PC-3 (cell line): ENCODE measurements around the gene SH2B3. TPM values are rescaled to one million over a fixed set of nuclear protein-coding genes. Genes with fewer than 3 reads are reported as not detected.

Source experiments
- ATAC-seq: fragments of 200-7000 bp; cut with Tn5 transposase; 2 replicates; pipeline ENCODE4 v1.9.1; 2020; ENCODE audit warnings: mild to moderate bottlenecking, moderate library complexity
- BruUV-seq: library from RNA; stranded (reverse); fragments of 400-500 nt; replicated peaks from 2 replicates; lab custom pipeline; 2021; lab: Mats Ljungman, UMichigan
- CTCF ChIA-PET: fragments of 300-600 bp; sonication (Branson Sonifier 250); formaldehyde crosslinking; loops from one replicate; lab custom pipeline; 2022; ENCODE audit warnings: antibody characterized with exemption; lab: Charles Lee
- POLR2A ChIA-PET: fragments of 300-600 bp; sonication (Branson Sonifier 250); formaldehyde crosslinking; loops from one replicate; lab custom pipeline; 2022; ENCODE audit warnings: antibody characterized with exemption; ENCODE audit not compliant: unreplicated experiment; lab: Charles Lee
- DNase-seq: peaks from one replicate; pipeline ENCODE4 v3.0.0-alpha.2; 2015
- H2AFZ ChIP-seq: fragments of 300-600 bp; sonication (generic); 2 replicates; pipeline ENCODE4 v1.6.0; 2016; ENCODE audit warnings: antibody characterized with exemption, low read length
- H3F3A ChIP-seq: fragments of 300-600 bp; sonication (generic); one replicate; pipeline ENCODE4 v1.6.0; 2017; ENCODE audit warnings: antibody characterized with exemption, low read length, control low read depth, mild to moderate bottlenecking; ENCODE audit not compliant: unreplicated experiment
- H3K27ac ChIP-seq: fragments of 300-600 bp; sonication (generic); 2 replicates; pipeline ENCODE4 v1.5.1; 2016; ENCODE audit warnings: mild to moderate bottlenecking, low read length
- H3K27me3 ChIP-seq: fragments of 300-600 bp; sonication (generic); 2 replicates; pipeline ENCODE4 v1.6.1; 2016; ENCODE audit warnings: low read length, mixed read lengths
- H3K36me3 ChIP-seq: fragments of 300-600 bp; sonication (generic); 2 replicates; pipeline ENCODE4 v1.6.1; 2016; ENCODE audit warnings: low read depth, mixed run types, low read length, mixed read lengths
- H3K4me1 ChIP-seq: fragments of 300-600 bp; sonication (generic); 2 replicates; pipeline ENCODE4 v1.5.1; 2016; ENCODE audit warnings: low read length; ENCODE audit not compliant: insufficient read depth
- H3K4me2 ChIP-seq: fragments of 300-600 bp; sonication (generic); 2 replicates; pipeline ENCODE4 v1.6.0; 2016; ENCODE audit warnings: low read length
- H3K4me3 ChIP-seq: fragments of 300-600 bp; sonication (generic); 2 replicates; pipeline ENCODE4 v1.5.1; 2016; ENCODE audit warnings: mild to moderate bottlenecking, low read length, mixed read lengths
- H3K79me2 ChIP-seq: fragments of 300-600 bp; sonication (generic); 2 replicates; pipeline ENCODE4 v1.6.1; 2017; ENCODE audit warnings: low read length, mixed read lengths
- H3K9ac ChIP-seq: fragments of 300-600 bp; sonication (generic); 2 replicates; pipeline ENCODE4 v1.6.0; 2016; ENCODE audit warnings: mild to moderate bottlenecking, low read length
- H3K9me2 ChIP-seq: fragments of 300-600 bp; sonication (generic); replicated peaks from 2 replicates; pipeline ENCODE4 v1.6.1; 2016; ENCODE audit warnings: mixed run types, low read length, mixed read lengths
- H3K9me3 ChIP-seq: fragments of 300-600 bp; sonication (generic); 2 replicates; pipeline ENCODE4 v1.6.1; 2016; ENCODE audit warnings: low read length, mixed read lengths
- H4K20me1 ChIP-seq: fragments of 300-600 bp; sonication (generic); 2 replicates; pipeline ENCODE4 v1.6.1; 2016; ENCODE audit warnings: low read length, mixed read lengths
- CTCF ChIP-seq: fragments of 300-600 bp; sonication (generic); conservative IDR thresholded peaks from 2 replicates; pipeline ENCODE4 v1.5.1; 2017; ENCODE audit warnings: antibody characterized with exemption, low read depth, mild to moderate bottlenecking, low read length
- EZH2 ChIP-seq: fragments of 300-600 bp; sonication (generic); IDR thresholded peaks from one replicate; pipeline ENCODE4 v1.6.1; 2017; ENCODE audit warnings: antibody characterized with exemption, mild to moderate bottlenecking, low read length; ENCODE audit not compliant: unreplicated experiment
- EZH2phosphoT487 ChIP-seq: fragments of 300-600 bp; sonication (generic); IDR thresholded peaks from 2 replicates; pipeline ENCODE4 v1.6.1; 2018; ENCODE audit warnings: mild to moderate bottlenecking, antibody characterized with exemption, low read length, borderline replicate concordance
- intact Hi-C: fragments of 100-400 bp; cut with micrococcal nuclease; formaldehyde crosslinking; loops from 2 replicates; pipeline ENCODE4 v1.9.0; 2023
- total RNA-seq: library from RNA; depleted of rRNA; stranded (reverse); fragments of >200 nt; gene quantifications from 2 replicates; pipeline ENCODE4 v1.2.3, GENCODE V29; 2014

Gene SH2B3
- total RNA-seq, 1 experiment from 2014 or later = 12.9 TPM

DNA sequence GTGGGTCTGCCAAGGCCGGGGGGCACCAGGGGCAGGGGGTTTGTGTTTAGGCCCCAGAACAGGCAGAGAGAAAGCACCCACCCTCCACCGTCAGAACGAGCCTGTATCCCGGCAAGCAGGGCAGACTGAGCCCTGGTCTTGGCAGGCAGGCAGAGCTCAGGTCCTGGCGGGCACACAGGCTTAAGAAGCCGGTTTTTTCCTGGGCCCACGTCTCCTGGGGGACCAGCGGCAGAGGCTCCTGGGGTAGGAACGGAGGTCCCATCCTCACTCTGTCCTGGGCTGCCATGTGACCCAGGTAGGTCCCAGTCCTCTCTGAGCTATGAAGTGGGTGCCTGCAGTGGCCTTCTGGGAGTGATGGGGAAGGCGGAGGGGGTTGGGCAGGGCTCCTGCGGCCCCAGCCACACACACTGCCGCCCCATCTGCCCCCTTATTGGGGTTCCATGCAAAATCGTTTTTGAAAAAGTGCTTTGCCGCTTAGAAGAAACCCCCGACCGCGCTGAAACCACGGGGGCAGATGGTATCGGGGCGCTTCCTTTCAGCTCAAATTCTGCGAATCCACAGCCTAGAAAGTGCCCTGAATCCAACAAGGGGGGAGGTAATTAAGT is 24.2 kb downstream of the SH2B3 start:
- Histone ChIP-seq H3K4me2 (no peak overlapping the region), H3K79me2 (0 out of 2 replicates have a peak, but pooled peaks cover 6% of the 10 kb centered on the region), H3K4me1 (peaks cover 41% of the 10 kb centered on the region), H3K36me3 (no peaks in the 10 kb centered on the region), H3F3A (no peaks in the 10 kb centered on the region), H4K20me1 (no peaks in the 10 kb centered on the region), H2AFZ (no peak overlapping the region), H3K9me3 (no peaks in the 10 kb centered on the region), H3K27me3 (no peaks in the 10 kb centered on the region), H3K4me3 (no peak overlapping the region), H3K9me2 (no peaks in the 10 kb centered on the region), H3K27ac (no peak overlapping the region), H3K9ac (no peak overlapping the region)
- ChIA-PET CTCF (no interaction called here), POLR2A (no interaction called here)
- DNase-seq (no peak), ATAC-seq (no peak)
- intact Hi-C loops = no loop called here
- TF ChIP-seq EZH2 = no peak
- TF ChIP-seq EZH2phosphoT487 = no peak
- no TSS peak for BruUV-seq

GRCh38 chr12:111430433-111431353 is 25.0 kb downstream of the SH2B3 start:
- intact Hi-C loops = no loop called here
- H3K4me1 ChIP-seq = peaks cover 33% of the 10 kb centered on the region

More at GRCh38 chr12:111430433-111431353, 25.0 kb downstream of the SH2B3 start:
- Histone ChIP-seq H3K4me3 (no peak overlapping the region), H3F3A (no peaks in the 10 kb centered on the region), H3K9me3 (no peaks in the 10 kb centered on the region), H3K27me3 (no peaks in the 10 kb centered on the region), H2AFZ (no peak overlapping the region), H3K9ac (no peak overlapping the region), H3K9me2 (no peaks in the 10 kb centered on the region), H3K79me2 (0 out of 2 replicates have a peak, but pooled peaks cover 7% of the 10 kb centered on the region), H3K36me3 (no peaks in the 10 kb centered on the region), H3K4me2 (no peak overlapping the region), H3K27ac (no peak overlapping the region), H4K20me1 (no peaks in the 10 kb centered on the region)
- ChIA-PET POLR2A (no interaction called here), CTCF (interaction anchor here (0.6 to 0.7 kb wide), 2 partner anchors 13 to 32 kb away, joined by 4 read pairs; no protein-coding TSS in a partner anchor)
- TF ChIP-seq EZH2 = no peak
- TF ChIP-seq CTCF = no peak
- TF ChIP-seq EZH2phosphoT487 = no peak
- DNase-seq (no peak), ATAC-seq (no peak)
- no TSS peak for BruUV-seq
